ENCODE measurements around the gene CTNND2. TPM values are rescaled to one million over a fixed set of nuclear protein-coding genes. Genes with fewer than 3 reads are reported as not detected.

The CTNND2 gene
- total RNA-seq, 1 donor from 2014 or later = 0.29 TPM

- no peak for DNase-seq (ENCODE audit: low read depth)
- Histone ChIP-seq H3K36me3 (ENCODE audit: control insufficient read depth, insufficient read depth, low read length) (no peaks in the 10 kb centered on the region), H3K4me3 (ENCODE audit: low read depth, low read length) (no peak overlapping the region), H3K27me3 (ENCODE audit: control insufficient read depth, insufficient read depth, low read length) (no peaks in the 10 kb centered on the region)
- TF ChIP-seq, protein P1, sequence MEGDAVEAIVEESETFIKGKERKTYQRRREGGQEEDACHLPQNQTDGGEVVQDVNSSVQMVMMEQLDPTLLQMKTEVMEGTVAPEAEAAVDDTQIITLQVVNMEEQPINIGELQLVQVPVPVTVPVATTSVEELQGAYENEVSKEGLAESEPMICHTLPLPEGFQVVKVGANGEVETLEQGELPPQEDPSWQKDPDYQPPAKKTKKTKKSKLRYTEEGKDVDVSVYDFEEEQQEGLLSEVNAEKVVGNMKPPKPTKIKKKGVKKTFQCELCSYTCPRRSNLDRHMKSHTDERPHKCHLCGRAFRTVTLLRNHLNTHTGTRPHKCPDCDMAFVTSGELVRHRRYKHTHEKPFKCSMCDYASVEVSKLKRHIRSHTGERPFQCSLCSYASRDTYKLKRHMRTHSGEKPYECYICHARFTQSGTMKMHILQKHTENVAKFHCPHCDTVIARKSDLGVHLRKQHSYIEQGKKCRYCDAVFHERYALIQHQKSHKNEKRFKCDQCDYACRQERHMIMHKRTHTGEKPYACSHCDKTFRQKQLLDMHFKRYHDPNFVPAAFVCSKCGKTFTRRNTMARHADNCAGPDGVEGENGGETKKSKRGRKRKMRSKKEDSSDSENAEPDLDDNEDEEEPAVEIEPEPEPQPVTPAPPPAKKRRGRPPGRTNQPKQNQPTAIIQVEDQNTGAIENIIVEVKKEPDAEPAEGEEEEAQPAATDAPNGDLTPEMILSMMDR (IDR thresholded peaks at IDR 0.05; ENCODE audit: insufficient read depth, low read length, poor library complexity, severe bottlenecking) = no peak
These were observed 605.4 kb downstream of the CTNND2 start for GRCh38 chr5:11298877-11299276.

GRCh38 chr5:11293523-11293922 is 610.7 kb downstream of the CTNND2 start:
- DNase-seq (ENCODE audit: low read depth) = no peak
- Histone ChIP-seq H3K36me3 (ENCODE audit: control insufficient read depth, insufficient read depth, low read length) (no peaks in the 10 kb centered on the region), H3K27me3 (ENCODE audit: control insufficient read depth, insufficient read depth, low read length) (no peaks in the 10 kb centered on the region), H3K4me3 (ENCODE audit: low read depth, low read length) (no peak overlapping the region)
- TF ChIP-seq, protein P1 (IDR thresholded peaks at IDR 0.05; ENCODE audit: insufficient read depth, low read length, poor library complexity, severe bottlenecking) = no peak

- no peak for DNase-seq (ENCODE audit: low read depth)
- TF ChIP-seq, protein P1 (IDR thresholded peaks at IDR 0.05; ENCODE audit: insufficient read depth, low read length, poor library complexity, severe bottlenecking) = no peak
These were observed 611.4 kb downstream of the CTNND2 start for GRCh38 chr5:11292648-11293356.

DNA sequence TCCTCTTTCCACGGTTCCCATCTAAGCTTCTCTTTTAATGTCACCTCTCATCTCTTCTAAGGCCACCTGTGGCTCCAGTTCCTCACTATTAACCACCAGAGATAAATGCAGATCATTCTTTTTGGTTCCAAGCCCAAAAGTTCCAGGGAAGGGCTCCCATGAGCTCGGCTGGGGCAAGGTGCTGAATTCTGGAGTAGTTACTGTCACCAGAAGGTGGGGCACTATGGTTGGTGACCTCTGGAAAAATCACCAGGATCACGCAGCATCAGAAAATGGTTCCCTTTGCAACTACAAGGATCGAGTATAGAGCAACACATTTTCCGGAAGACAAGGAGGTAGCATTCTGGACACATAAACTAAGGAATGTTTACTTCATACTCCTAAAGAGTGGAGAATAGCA is 614.5 kb downstream of the CTNND2 start:
- H3K36me3 ChIP-seq (ENCODE audit: control insufficient read depth, insufficient read depth, low read length) = no peaks in the 10 kb centered on the region
- no peak for DNase-seq (ENCODE audit: low read depth)
- no peak overlapping the region for H3K4me3 ChIP-seq (ENCODE audit: low read depth, low read length)
- TF ChIP-seq, protein P1 (IDR thresholded peaks at IDR 0.05; ENCODE audit: insufficient read depth, low read length, poor library complexity, severe bottlenecking) = no peak
- no peaks in the 10 kb centered on the region for H3K27me3 ChIP-seq (ENCODE audit: control insufficient read depth, insufficient read depth, low read length)

More at GRCh38 chr5:11292648-11293356, 611.4 kb downstream of the CTNND2 start:
- Histone ChIP-seq H3K27me3 (ENCODE audit: control insufficient read depth, insufficient read depth, low read length) (no peaks in the 10 kb centered on the region), H3K4me3 (ENCODE audit: low read depth, low read length) (no peak overlapping the region), H3K36me3 (ENCODE audit: control insufficient read depth, insufficient read depth, low read length) (no peaks in the 10 kb centered on the region)

DNA sequence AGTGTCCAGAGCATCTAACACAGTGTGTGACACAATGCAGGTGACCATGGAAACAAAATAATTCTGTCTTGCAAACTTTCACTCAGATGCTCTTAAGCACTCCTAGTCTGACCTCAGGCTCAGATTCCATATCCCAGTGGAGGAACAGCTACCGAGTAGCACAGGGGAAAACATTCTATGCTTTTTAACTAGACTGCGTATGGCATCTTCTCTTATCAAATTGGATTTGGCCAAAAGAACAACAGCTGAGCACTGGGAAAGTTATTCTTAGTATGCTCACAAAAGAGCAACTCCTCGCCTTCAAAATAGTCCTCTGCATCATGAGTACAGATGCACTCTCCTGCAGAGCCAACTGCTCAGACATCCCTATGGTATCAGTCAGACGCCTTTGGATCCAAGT is 615.0 kb downstream of the CTNND2 start:
- DNase-seq (ENCODE audit: low read depth) = no peak
- no peaks in the 10 kb centered on the region for H3K36me3 ChIP-seq (ENCODE audit: control insufficient read depth, insufficient read depth, low read length)
- no peaks in the 10 kb centered on the region for H3K27me3 ChIP-seq (ENCODE audit: control insufficient read depth, insufficient read depth, low read length)
- TF ChIP-seq, protein P1 (IDR thresholded peaks at IDR 0.05; ENCODE audit: insufficient read depth, low read length, poor library complexity, severe bottlenecking) = no peak
- H3K4me3 ChIP-seq (ENCODE audit: low read depth, low read length) = no peak overlapping the region

DNA sequence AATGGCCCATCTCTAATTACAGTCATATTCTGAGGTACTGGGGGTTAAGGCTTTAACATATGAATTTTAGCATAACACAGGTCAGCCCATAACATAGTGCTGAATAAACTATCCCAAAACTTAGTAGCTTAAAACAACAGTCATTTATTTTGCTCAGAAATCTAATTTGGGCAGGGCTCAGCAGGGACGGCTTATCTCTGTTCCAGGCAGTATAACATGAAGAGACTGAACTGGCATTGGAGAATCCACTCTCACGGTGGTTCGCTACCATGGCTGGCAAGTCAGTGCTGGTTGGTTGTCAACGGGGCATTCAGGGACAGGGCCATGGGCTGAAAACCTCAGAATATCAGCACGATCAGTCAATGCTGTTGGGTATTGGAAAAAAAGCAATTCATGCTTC is 622.4 kb downstream of the CTNND2 start:
- Histone ChIP-seq H3K36me3 (ENCODE audit: control insufficient read depth, insufficient read depth, low read length) (no peaks in the 10 kb centered on the region), H3K27me3 (ENCODE audit: control insufficient read depth, insufficient read depth, low read length) (no peaks in the 10 kb centered on the region), H3K4me3 (ENCODE audit: low read depth, low read length) (no peak overlapping the region)
- TF ChIP-seq, protein P1 (IDR thresholded peaks at IDR 0.05; ENCODE audit: insufficient read depth, low read length, poor library complexity, severe bottlenecking) = no peak
- no peak for DNase-seq (ENCODE audit: low read depth)
